Stomach (tissue), 9 donors: ENCODE results near the gene TBC1D9B. TPM values are rescaled to one million over a fixed set of nuclear protein-coding genes. Genes with fewer than 3 reads are reported as not detected.

ENCODE experiments used
- DNase-seq, 2 donors: peaks; one replicate each; pipeline versions ENCODE4 v3.0.0 to v3.0.0-alpha.2; 2013 to 2019
- H3K27ac ChIP-seq, 5 donors: fragments of 200-600 bp in 4 of 5; sonication (generic) in 4 of 5; one replicate each; pipeline ENCODE4 v1.5.1; 2013 to 2019; ENCODE audit warnings: mild to moderate bottlenecking in 1 of 5, moderate library complexity in 1 of 5
- H3K27me3 ChIP-seq, 3 donors: fragments of 200-600 bp; sonication (generic); one replicate each; pipeline ENCODE4 v1.5.1; 2017 to 2019; ENCODE audit warnings: mixed run types in 1 of 3
- H3K36me3 ChIP-seq, 4 donors: fragments of 200-600 bp; sonication (generic); 1 replicate in 3 of 4; 2 replicates in 1 of 4; pipeline ENCODE4 v1.5.1; 2016 to 2019
- H3K4me1 ChIP-seq, 4 donors: fragments of 200-600 bp; sonication (generic); one replicate each; pipeline ENCODE4 v1.5.1; 2016 to 2019
- H3K4me3 ChIP-seq, 4 donors: fragments of 200-600 bp; sonication (generic) in 3 of 4; one replicate each; pipeline ENCODE4 v1.5.1; 2016 to 2019; ENCODE audit warnings: mild to moderate bottlenecking in 1 of 4
- H3K9me3 ChIP-seq, 4 donors: fragments of 200-600 bp; sonication (generic); one replicate each; pipeline ENCODE4 v1.5.1; 2016 to 2019
- EP300 ChIP-seq: sonication (generic); formaldehyde crosslinking; IDR thresholded peaks from one replicate; pipeline ENCODE4 v1.6.1; 2017; ENCODE audit warnings: antibody characterized with exemption
- POLR2A ChIP-seq, 4 donors: fragments of 450-650 bp; IDR thresholded peaks; one replicate each; pipeline ENCODE4 v1.6.1; 2016; ENCODE audit warnings: antibody characterized with exemption in 4 of 4, control low read depth in 2 of 4, mild to moderate bottlenecking in 1 of 4, moderate library complexity in 1 of 4
- POLR2AphosphoS5 ChIP-seq, 3 donors: sonication (generic); formaldehyde crosslinking; IDR thresholded peaks; one replicate each; pipeline ENCODE4 v1.6.1; 2016; ENCODE audit warnings: antibody characterized with exemption in 3 of 3
- WGBS, 5 donors: extraction: QIAGEN DNeasy Blood & Tissue Kit in 3 of 5; methylation state at CpG; one replicate each; pipeline versions ENCODE4 v1.1.5 to v1.1.7; 2013 to 2018; 5-methylcytosine and 5-hydroxymethylcytosine counted together
- intact Hi-C: fragments of 100-400 bp; cut with DNase I; formaldehyde crosslinking; loops from one replicate; pipeline ENCODE4 v1.15.1; 2023; ENCODE audit warnings: low total_unique reads
- polyA plus RNA-seq, 3 donors: library from polyadenylated mRNA; stranded (reverse); fragments of 200-250 nt; gene quantifications; one replicate each; pipeline ENCODE4 v1.2.3, GENCODE V29; 2013
- total RNA-seq, 5 donors: library from RNA; depleted of rRNA; stranded (reverse); fragments of >200 nt; gene quantifications; one replicate each; pipeline versions ENCODE4 v1.1.0 to v1.2.3, GENCODE V29; 2014 to 2016
- TF ChIP-seq, protein P1 (sequence below), 7 experiments: fragments of 450-650 bp in 4 of 7; fragments of 200-600 bp in 3 of 7; sonication (generic) in 3 of 7; IDR thresholded peaks; one replicate each; pipeline ENCODE4 v1.5.1; 2016 to 2019; ENCODE audit warnings: antibody characterized with exemption in 7 of 7, control low read depth in 2 of 7, mild to moderate bottlenecking in 1 of 7
- donor health status: healthy with polysubstance abuse.
- donor health status: Bipolar disorder and iron deficiency.
- donor health status: healthy.

TBC1D9B gene
- total and polyA plus RNA-seq, 8 donors = 29.9 to 260 (median 60.1) TPM

GRCh38 chr5:179927824-179928223, 20.1 kb upstream of the TBC1D9B start:
- H3K27me3 ChIP-seq = no peaks in the 10 kb centered on the region
- TF ChIP-seq EP300 (no peak), POLR2A (IDR thresholded peaks at IDR 0.05) (no peak), POLR2AphosphoS5 (IDR thresholded peaks at IDR 0.05) (no peak)
- TF ChIP-seq, protein P1, sequence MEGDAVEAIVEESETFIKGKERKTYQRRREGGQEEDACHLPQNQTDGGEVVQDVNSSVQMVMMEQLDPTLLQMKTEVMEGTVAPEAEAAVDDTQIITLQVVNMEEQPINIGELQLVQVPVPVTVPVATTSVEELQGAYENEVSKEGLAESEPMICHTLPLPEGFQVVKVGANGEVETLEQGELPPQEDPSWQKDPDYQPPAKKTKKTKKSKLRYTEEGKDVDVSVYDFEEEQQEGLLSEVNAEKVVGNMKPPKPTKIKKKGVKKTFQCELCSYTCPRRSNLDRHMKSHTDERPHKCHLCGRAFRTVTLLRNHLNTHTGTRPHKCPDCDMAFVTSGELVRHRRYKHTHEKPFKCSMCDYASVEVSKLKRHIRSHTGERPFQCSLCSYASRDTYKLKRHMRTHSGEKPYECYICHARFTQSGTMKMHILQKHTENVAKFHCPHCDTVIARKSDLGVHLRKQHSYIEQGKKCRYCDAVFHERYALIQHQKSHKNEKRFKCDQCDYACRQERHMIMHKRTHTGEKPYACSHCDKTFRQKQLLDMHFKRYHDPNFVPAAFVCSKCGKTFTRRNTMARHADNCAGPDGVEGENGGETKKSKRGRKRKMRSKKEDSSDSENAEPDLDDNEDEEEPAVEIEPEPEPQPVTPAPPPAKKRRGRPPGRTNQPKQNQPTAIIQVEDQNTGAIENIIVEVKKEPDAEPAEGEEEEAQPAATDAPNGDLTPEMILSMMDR (IDR thresholded peaks at IDR 0.05) = no peak
- no peaks in the 10 kb centered on the region for H3K36me3 ChIP-seq
- intact Hi-C loops = no loop called here
- no peak overlapping the region for H3K27ac ChIP-seq
- H3K4me3 ChIP-seq = no peak overlapping the region
- H3K4me1 ChIP-seq = peaks cover 0 to 5% (median 2%) of the 10 kb centered on the region in 4 donors
- 87 to 91% (median 90%) methylated on average over 7 of the region's 7 CpGs for WGBS, 5 donors
- no peak for DNase-seq
- H3K9me3 ChIP-seq = no peaks in the 10 kb centered on the region

GRCh38 chr5:179926657-179927056, 19.0 kb upstream of the TBC1D9B start:
- intact Hi-C loops = no loop called here
- no peak for TF ChIP-seq POLR2AphosphoS5 (IDR thresholded peaks at IDR 0.05)
- no peak for TF ChIP-seq EP300
- TF ChIP-seq, protein P1 (IDR thresholded peaks at IDR 0.05) = no peak
- no peak for TF ChIP-seq POLR2A (IDR thresholded peaks at IDR 0.05)
- WGBS, 5 donors = 90 to 92% (median 92%) methylated on average over 8 of the region's 8 CpGs

DNA sequence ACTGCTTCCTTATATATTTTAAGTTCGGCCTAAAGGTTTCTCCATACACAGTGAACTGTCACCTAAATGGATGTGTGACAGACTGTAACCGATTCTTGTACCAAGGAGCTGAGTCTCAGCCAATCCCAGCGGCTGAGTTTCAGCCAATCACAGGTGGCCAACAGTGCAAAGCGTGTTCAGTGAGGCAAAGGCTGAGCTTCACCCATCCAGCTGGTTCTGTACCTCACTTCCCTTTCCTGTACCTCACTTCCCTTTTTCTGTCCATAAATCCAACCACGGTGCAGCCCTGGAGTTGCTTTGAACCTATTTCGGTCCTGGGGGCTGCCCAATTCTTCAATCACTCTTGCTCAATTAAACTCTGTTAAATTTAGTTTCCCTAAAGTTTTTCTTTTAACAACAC, 15.7 kb upstream of the TBC1D9B start:
- Histone ChIP-seq H3K36me3 (no peaks in the 10 kb centered on the region), H3K27ac (no peak overlapping the region), H3K4me1 (no peaks in the 10 kb centered on the region), H3K27me3 (no peaks in the 10 kb centered on the region), H3K4me3 (no peak overlapping the region), H3K9me3 (no peaks in the 10 kb centered on the region)
- TF ChIP-seq POLR2A (IDR thresholded peaks at IDR 0.05) (no peak), POLR2AphosphoS5 (IDR thresholded peaks at IDR 0.05) (no peak), EP300 (no peak)
- TF ChIP-seq, protein P1 (IDR thresholded peaks at IDR 0.05) = no peak
- 81 to 87% (median 87%) methylated on average over 6 of the region's 6 CpGs for WGBS, 5 donors
- intact Hi-C loops = no loop called here
- no peak for DNase-seq

More at GRCh38 chr5:179926657-179927056, 19.0 kb upstream of the TBC1D9B start:
- no peak for DNase-seq
- Histone ChIP-seq H3K27ac (no peak overlapping the region), H3K4me1 (peaks cover 0 to 4% (median 2%) of the 10 kb centered on the region in 4 donors), H3K27me3 (no peaks in the 10 kb centered on the region), H3K9me3 (no peaks in the 10 kb centered on the region), H3K4me3 (no peak overlapping the region), H3K36me3 (no peaks in the 10 kb centered on the region)

GRCh38 chr5:179920175-179920574, 12.5 kb upstream of the TBC1D9B start:
- DNase-seq = no peak
- H3K4me1 ChIP-seq = no peaks in the 10 kb centered on the region
- whole genome bisulfite sequencing, 5 donors = 87 to 93% (median 89%) methylated on average over 4 of the region's 4 CpGs
- H3K4me3 ChIP-seq = no peak overlapping the region
- intact Hi-C loops = no loop called here
- no peaks in the 10 kb centered on the region for H3K9me3 ChIP-seq
- H3K36me3 ChIP-seq = no peaks in the 10 kb centered on the region
- peaks cover 0 to 5% (median 0%) of the 10 kb centered on the region in 3 donors for H3K27me3 ChIP-seq
- TF ChIP-seq, protein P1 (IDR thresholded peaks at IDR 0.05) = no peak
- TF ChIP-seq POLR2A (IDR thresholded peaks at IDR 0.05) = no peak
- no peak overlapping the region for H3K27ac ChIP-seq
